GM12892 (cell line): Measurements from ENCODE around the gene PAPSS1.

ENCODE experiments used
- POLR2A ChIP-seq: IDR thresholded peaks from 2 replicates; pipeline ENCODE4 v1.6.1; 2011; ENCODE audit warnings: low read depth, low read length, control low read depth
- POLR2AphosphoS5 ChIP-seq: IDR thresholded peaks from 2 replicates; pipeline ENCODE4 v1.6.1; 2011; ENCODE audit warnings: low read depth, low read length, control low read depth
- TAF1 ChIP-seq: IDR thresholded peaks from 2 replicates; pipeline ENCODE4 v1.6.1; 2011; ENCODE audit warnings: low read depth, mild to moderate bottlenecking, control low read depth, low read length, borderline replicate concordance

DNA sequence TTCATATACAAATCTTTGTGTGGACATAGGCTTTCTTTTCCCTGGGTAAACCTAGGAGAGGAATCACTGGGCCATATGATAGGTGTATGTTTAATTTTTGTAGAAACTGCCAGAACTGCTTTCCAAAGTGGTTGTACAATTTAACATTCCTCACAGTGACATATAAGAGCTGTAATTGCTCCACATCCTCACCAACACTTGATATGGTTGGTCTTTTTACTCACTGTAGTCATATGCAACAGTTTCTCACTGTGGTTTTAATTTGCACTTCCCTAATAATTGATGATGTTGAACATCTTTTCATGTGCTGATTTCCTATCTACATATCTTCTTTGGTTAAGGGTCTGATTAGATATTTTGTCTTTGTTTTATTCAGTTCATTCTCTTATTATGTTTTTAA, 24.5 kb upstream of the PAPSS1 start:
- no peak for TF ChIP-seq POLR2A
- TF ChIP-seq POLR2AphosphoS5: no peak
- no peak for TF ChIP-seq TAF1
